SKM-1 (cell line): Measurements from ENCODE around the gene NCKAP5.

Experiments
- DNase-seq: peaks from one replicate; lab custom pipeline; 2025; ENCODE audit not compliant: unreplicated experiment; lab: John Stamatoyannopoulos, UW

Gene NCKAP5

GRCh38 chr2:133409581-133410285, 158.5 kb downstream of the NCKAP5 start:
- DNase-seq, result no peak

- DNase-seq, result no peak
Observed at GRCh38 chr2:133408671-133409070, 159.6 kb downstream of the NCKAP5 start.

GRCh38 chr2:133407341-133407740, 160.9 kb downstream of the NCKAP5 start:
- no peak for DNase-seq

GRCh38 chr2:133405252-133405651, 163.0 kb downstream of the NCKAP5 start:
- DNase-seq, result no peak

GRCh38 chr2:133400411-133400810, 167.9 kb downstream of the NCKAP5 start:
- no peak for DNase-seq

- DNase-seq, result no peak
Observed at GRCh38 chr2:133393895-133394294, 174.4 kb downstream of the NCKAP5 start.

- no peak for DNase-seq
Observed at GRCh38 chr2:133390156-133390555, 178.1 kb downstream of the NCKAP5 start.

GRCh38 chr2:133389569-133389968, 178.7 kb downstream of the NCKAP5 start:
- DNase-seq, result no peak

GRCh38 chr2:133382566-133382965, 185.7 kb downstream of the NCKAP5 start:
- no peak for DNase-seq

GRCh38 chr2:133380991-133381390, 187.3 kb downstream of the NCKAP5 start:
- DNase-seq, result no peak

- DNase-seq, result no peak
Observed at GRCh38 chr2:133378928-133379549, 189.2 kb downstream of the NCKAP5 start.

- DNase-seq, result no peak
Observed at GRCh38 chr2:133378386-133378785, 189.9 kb downstream of the NCKAP5 start.

- no peak for DNase-seq
Observed at GRCh38 chr2:133377599-133377998, 190.7 kb downstream of the NCKAP5 start.

- DNase-seq, result no peak
Observed at GRCh38 chr2:133377021-133377481, 191.2 kb downstream of the NCKAP5 start.

GRCh38 chr2:133374781-133375180, 193.5 kb downstream of the NCKAP5 start:
- DNase-seq, result no peak

GRCh38 chr2:133371286-133371685, 197.0 kb downstream of the NCKAP5 start:
- DNase-seq, result no peak

- no peak for DNase-seq
Observed at GRCh38 chr2:133369901-133370658, 198.2 kb downstream of the NCKAP5 start.

- DNase-seq, result no peak
Observed at GRCh38 chr2:133365117-133365516, 203.1 kb downstream of the NCKAP5 start.

GRCh38 chr2:133364636-133365035, 203.6 kb downstream of the NCKAP5 start:
- DNase-seq, result no peak

GRCh38 chr2:133363884-133364283, 204.4 kb downstream of the NCKAP5 start:
- DNase-seq, result no peak

GRCh38 chr2:133362061-133362476, 206.2 kb downstream of the NCKAP5 start:
- DNase-seq, result no peak

GRCh38 chr2:133360882-133361281, 207.4 kb downstream of the NCKAP5 start:
- no peak for DNase-seq
